Measurements from ENCODE around the gene TRPM3. TPM values are rescaled to one million over a fixed set of nuclear protein-coding genes. Genes with fewer than 3 reads are reported as not detected.

Gene TRPM3
- total RNA-seq, 4 donors from 2014 or later, result 2.4 to 11.1 (median 5.6) TPM

GRCh38 chr9:70675868-70676370 lies 445.5 kb downstream of the TRPM3 start:
- Histone ChIP-seq H3K4me3 (replicated peaks in 1 of 3) (no peak overlapping the region), H3K9me3 (no peaks in the 10 kb centered on the region), H3K36me3 (no peaks in the 10 kb centered on the region), H3K27ac (no peak overlapping the region), H3K27me3 (no peaks in the 10 kb centered on the region), H3K4me1 (no peaks in the 10 kb centered on the region)
- intact Hi-C loops (cut with DNase I), result no loop called here
- TF ChIP-seq, protein P1, sequence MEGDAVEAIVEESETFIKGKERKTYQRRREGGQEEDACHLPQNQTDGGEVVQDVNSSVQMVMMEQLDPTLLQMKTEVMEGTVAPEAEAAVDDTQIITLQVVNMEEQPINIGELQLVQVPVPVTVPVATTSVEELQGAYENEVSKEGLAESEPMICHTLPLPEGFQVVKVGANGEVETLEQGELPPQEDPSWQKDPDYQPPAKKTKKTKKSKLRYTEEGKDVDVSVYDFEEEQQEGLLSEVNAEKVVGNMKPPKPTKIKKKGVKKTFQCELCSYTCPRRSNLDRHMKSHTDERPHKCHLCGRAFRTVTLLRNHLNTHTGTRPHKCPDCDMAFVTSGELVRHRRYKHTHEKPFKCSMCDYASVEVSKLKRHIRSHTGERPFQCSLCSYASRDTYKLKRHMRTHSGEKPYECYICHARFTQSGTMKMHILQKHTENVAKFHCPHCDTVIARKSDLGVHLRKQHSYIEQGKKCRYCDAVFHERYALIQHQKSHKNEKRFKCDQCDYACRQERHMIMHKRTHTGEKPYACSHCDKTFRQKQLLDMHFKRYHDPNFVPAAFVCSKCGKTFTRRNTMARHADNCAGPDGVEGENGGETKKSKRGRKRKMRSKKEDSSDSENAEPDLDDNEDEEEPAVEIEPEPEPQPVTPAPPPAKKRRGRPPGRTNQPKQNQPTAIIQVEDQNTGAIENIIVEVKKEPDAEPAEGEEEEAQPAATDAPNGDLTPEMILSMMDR (IDR thresholded peaks at IDR 0.05), result no peak
- no peak for TF ChIP-seq POLR2A (IDR thresholded peaks at IDR 0.05)
- no peak for DNase-seq
- WGBS, 2 donors, result 87 to 94% methylated on average over 1 of the region's 1 CpG

DNA sequence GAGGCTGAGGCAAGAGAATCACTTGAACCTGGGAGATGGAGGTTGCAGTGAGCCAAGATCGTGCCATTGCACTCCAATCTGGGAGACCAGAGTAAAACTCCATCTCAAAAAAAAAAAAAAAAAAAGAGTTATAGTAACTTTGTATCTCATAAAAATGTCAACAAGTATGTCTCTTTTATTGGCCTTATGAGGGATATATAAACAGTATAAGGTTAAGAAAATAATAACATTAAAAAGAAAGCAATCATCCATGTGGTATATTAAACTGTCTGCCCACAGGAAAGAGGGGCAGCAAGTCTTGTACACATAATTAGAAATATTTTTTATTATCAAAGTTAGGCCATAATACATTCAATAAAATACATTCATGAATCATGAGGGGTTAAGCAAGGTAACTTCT lies 447.6 kb downstream of the TRPM3 start:
- H3K4me3 ChIP-seq (replicated peaks in 1 of 3), result no peak overlapping the region
- intact Hi-C loops (cut with DNase I), result no loop called here
- no peaks in the 10 kb centered on the region for H3K4me1 ChIP-seq
- no peaks in the 10 kb centered on the region for H3K27me3 ChIP-seq
- TF ChIP-seq, protein P1 (IDR thresholded peaks at IDR 0.05), result no peak
- no peak for TF ChIP-seq POLR2A (IDR thresholded peaks at IDR 0.05)
- H3K27ac ChIP-seq, result no peak overlapping the region
- DNase-seq, result no peak
- H3K9me3 ChIP-seq, result no peaks in the 10 kb centered on the region
- WGBS, 2 donors, result 93 to 97% methylated on average over 1 of the region's 1 CpG
- H3K36me3 ChIP-seq, result no peaks in the 10 kb centered on the region

DNA sequence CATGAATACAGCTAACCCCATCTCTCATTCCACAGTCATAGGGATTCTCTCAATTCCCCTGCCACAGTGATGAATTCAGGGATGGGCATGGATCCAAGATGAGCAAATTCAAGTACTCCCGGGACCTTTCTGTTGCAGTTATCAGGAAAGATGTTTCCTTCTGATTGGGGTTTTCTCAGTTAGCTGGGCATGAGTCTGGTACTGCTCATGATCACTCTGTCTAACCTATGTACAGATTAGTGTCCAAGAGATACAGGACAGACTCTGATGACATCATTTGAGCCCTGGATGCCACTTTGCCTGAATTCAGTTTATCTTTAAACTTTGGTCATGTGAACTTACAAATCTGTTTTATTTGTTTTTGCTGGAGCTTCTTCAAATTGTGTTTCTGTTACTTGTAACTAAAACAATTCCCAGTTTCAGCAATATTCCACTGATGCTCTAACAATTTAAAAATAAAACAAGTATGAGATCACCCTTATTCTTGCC lies 449.2 kb downstream of the TRPM3 start:
- no peak for DNase-seq
- Histone ChIP-seq H3K36me3 (no peaks in the 10 kb centered on the region), H3K27me3 (no peaks in the 10 kb centered on the region), H3K4me3 (replicated peaks in 1 of 3) (no peak overlapping the region), H3K27ac (no peak overlapping the region), H3K4me1 (no peaks in the 10 kb centered on the region), H3K9me3 (no peaks in the 10 kb centered on the region)
- TF ChIP-seq, protein P1 (IDR thresholded peaks at IDR 0.05), result no peak
- TF ChIP-seq POLR2A (IDR thresholded peaks at IDR 0.05), result no peak
- WGBS, 2 donors, result 53 to 70% methylated on average over 1 of the region's 1 CpG
- intact Hi-C loops (cut with DNase I), result no loop called here

- intact Hi-C loops (cut with DNase I), result no loop called here
- Histone ChIP-seq H3K4me1 (no peaks in the 10 kb centered on the region), H3K4me3 (replicated peaks in 1 of 3) (no peak overlapping the region), H3K9me3 (no peaks in the 10 kb centered on the region), H3K27me3 (no peaks in the 10 kb centered on the region), H3K36me3 (no peaks in the 10 kb centered on the region), H3K27ac (no peak overlapping the region)
- DNase-seq, result no peak
- TF ChIP-seq, protein P1 (IDR thresholded peaks at IDR 0.05), result no peak
- TF ChIP-seq POLR2A (IDR thresholded peaks at IDR 0.05), result no peak
- 81 to 84% methylated on average over 3 of the region's 3 CpGs for WGBS, 2 donors
These were observed 452.7 kb downstream of the TRPM3 start for GRCh38 chr9:70668751-70669150.

GRCh38 chr9:70658765-70659164 lies 462.7 kb downstream of the TRPM3 start:
- Histone ChIP-seq H3K27ac (no peak overlapping the region), H3K27me3 (no peaks in the 10 kb centered on the region), H3K9me3 (no peaks in the 10 kb centered on the region), H3K36me3 (no peaks in the 10 kb centered on the region), H3K4me3 (replicated peaks in 1 of 3) (no peak overlapping the region), H3K4me1 (no peaks in the 10 kb centered on the region)
- DNase-seq, result no peak
- TF ChIP-seq, protein P1 (IDR thresholded peaks at IDR 0.05), result no peak
- TF ChIP-seq POLR2A (IDR thresholded peaks at IDR 0.05), result no peak
- intact Hi-C loops (cut with DNase I), result no loop called here
